WTC11 (cell line): Measurements from ENCODE around the gene PLPP4. TPM values are rescaled to one million over a fixed set of nuclear protein-coding genes. Genes with fewer than 3 reads are reported as not detected.

Experiments used
- ATAC-seq: fragments of 200-7000 bp; cut with Tn5 transposase; 2 replicates; pipeline ENCODE4 v1.10.0; 2021; ENCODE audit warnings: mild to moderate bottlenecking, moderate library complexity
- CTCF ChIA-PET: fragments of 300-600 bp; sonication (Branson Sonifier 250); formaldehyde crosslinking; loops from one replicate; lab custom pipeline; 2021; ENCODE audit warnings: antibody characterized with exemption; lab: Charles Lee
- POLR2A ChIA-PET: fragments of 350-600 bp; sonication (Branson Sonifier 250); formaldehyde crosslinking; loops from one replicate; lab custom pipeline; 2021; ENCODE audit warnings: antibody characterized with exemption; lab: Charles Lee
- DNase-seq: peaks from one replicate; pipeline ENCODE4 v3.0.0; 2021; ENCODE audit warnings: low spot score
- H3K27ac Mint-ChIP-seq: 2 replicates; pipeline ENCODE4 v1.8.0; 2021; ENCODE audit warnings: mixed read lengths
- H3K27me3 Mint-ChIP-seq: 2 replicates; pipeline ENCODE4 v1.8.0; 2021; ENCODE audit warnings: low read depth, mild to moderate bottlenecking, moderate library complexity, mixed read lengths
- H3K36me3 Mint-ChIP-seq: 2 replicates; pipeline ENCODE4 v1.8.0; 2021; ENCODE audit warnings: mixed read lengths
- H3K4me1 Mint-ChIP-seq: 2 replicates; pipeline ENCODE4 v1.8.0; 2022; ENCODE audit warnings: mixed read lengths
- H3K4me3 Mint-ChIP-seq: 2 replicates; pipeline ENCODE4 v1.8.0; 2021; ENCODE audit warnings: mild to moderate bottlenecking, moderate library complexity, mixed read lengths
- H3K9me3 Mint-ChIP-seq: 2 replicates; pipeline ENCODE4 v1.8.0; 2021; ENCODE audit warnings: mixed read lengths
- ELF4 ChIP-seq: sonication (generic); formaldehyde crosslinking; IDR thresholded peaks from 2 replicates; pipeline ENCODE4 v1.8.1; 2022; ENCODE audit warnings: low read depth, mild to moderate bottlenecking, moderate library complexity, missing genetic modification reagents
- FOXK1 ChIP-seq: sonication (generic); formaldehyde crosslinking; IDR thresholded peaks from 2 replicates; pipeline ENCODE4 v1.8.0; 2022; ENCODE audit warnings: mild to moderate bottlenecking, moderate library complexity, missing genetic modification reagents
- KAT7 ChIP-seq: sonication (generic); formaldehyde crosslinking; IDR thresholded peaks from 2 replicates; pipeline ENCODE4 v1.8.1; 2023; ENCODE audit warnings: missing genetic modification reagents, mild to moderate bottlenecking, borderline replicate concordance
- MXD4 ChIP-seq: fragments of 250-450 bp; sonication (Bioruptor Pico); IDR thresholded peaks from 2 replicates; pipeline ENCODE4 v1.8.0; 2021; ENCODE audit warnings: mild to moderate bottlenecking, moderate library complexity, borderline replicate concordance
- NFATC4 ChIP-seq: fragments of 250-450 bp; sonication (Bioruptor Pico); IDR thresholded peaks from 2 replicates; pipeline ENCODE4 v1.9.0; 2021; ENCODE audit warnings: mild to moderate bottlenecking
- NR3C1 ChIP-seq: sonication (generic); formaldehyde crosslinking; conservative IDR thresholded peaks from 2 replicates; pipeline ENCODE4 v1.8.1; 2023; ENCODE audit warnings: low read depth, mild to moderate bottlenecking, missing genetic modification reagents
- PRRX2 ChIP-seq: fragments of 250-450 bp; sonication (Bioruptor Pico); IDR thresholded peaks from 2 replicates; pipeline ENCODE4 v1.8.0; 2021; ENCODE audit warnings: mild to moderate bottlenecking
- RELA ChIP-seq: sonication (generic); formaldehyde crosslinking; IDR thresholded peaks from 2 replicates; pipeline ENCODE4 v1.8.1; 2022; ENCODE audit warnings: missing genetic modification reagents, mild to moderate bottlenecking, borderline replicate concordance
- SMAD3 ChIP-seq: sonication (generic); formaldehyde crosslinking; IDR thresholded peaks from 2 replicates; pipeline ENCODE4 v1.8.0; 2022; ENCODE audit warnings: missing genetic modification reagents, mild to moderate bottlenecking, borderline replicate concordance
- SMAD4 ChIP-seq: sonication (generic); formaldehyde crosslinking; IDR thresholded peaks from 2 replicates; pipeline ENCODE4 v1.8.0; 2022; ENCODE audit warnings: mild to moderate bottlenecking, missing genetic modification reagents
- SP1 ChIP-seq: sonication (generic); formaldehyde crosslinking; conservative IDR thresholded peaks from 2 replicates; pipeline ENCODE4 v1.8.1; 2022; ENCODE audit warnings: missing genetic modification reagents
- TEAD1 ChIP-seq: sonication (generic); formaldehyde crosslinking; IDR thresholded peaks from 2 replicates; pipeline ENCODE4 v1.8.0; 2022; ENCODE audit warnings: mild to moderate bottlenecking, missing genetic modification reagents
- TEAD4 ChIP-seq: sonication (generic); formaldehyde crosslinking; IDR thresholded peaks from 2 replicates; pipeline ENCODE4 v1.8.0; 2022; ENCODE audit warnings: mild to moderate bottlenecking, missing genetic modification reagents
- total RNA-seq: library from RNA; stranded (reverse); gene quantifications from 3 replicates; pipeline ENCODE4 v1.2.3, GENCODE V29; 2021
- TF ChIP-seq, protein P1 (sequence below): sonication (generic); formaldehyde crosslinking; IDR thresholded peaks from 2 replicates; pipeline ENCODE4 v1.8.1; 2022; ENCODE audit warnings: low read depth, mild to moderate bottlenecking, moderate library complexity, missing genetic modification reagents, borderline replicate concordance
- TF ChIP-seq, protein P2 (sequence below): sonication (generic); formaldehyde crosslinking; IDR thresholded peaks from 2 replicates; pipeline ENCODE4 v1.8.0; 2023; ENCODE audit warnings: missing genetic modification reagents
- TF ChIP-seq, protein P3 (sequence below): sonication (generic); formaldehyde crosslinking; IDR thresholded peaks from 2 replicates; pipeline ENCODE4 v1.8.1; 2023; ENCODE audit warnings: mild to moderate bottlenecking, missing genetic modification reagents
- TF ChIP-seq, protein P4 (sequence below): sonication (generic); formaldehyde crosslinking; conservative IDR thresholded peaks from 2 replicates; pipeline ENCODE4 v1.8.1; 2023; ENCODE audit warnings: mild to moderate bottlenecking, low read depth, missing genetic modification reagents, moderate library complexity
- TF ChIP-seq, protein P5 (sequence below): sonication (generic); formaldehyde crosslinking; conservative IDR thresholded peaks from 2 replicates; pipeline ENCODE4 v1.8.1; 2022; ENCODE audit warnings: mild to moderate bottlenecking, missing genetic modification reagents
- TF ChIP-seq, protein P6 (sequence below): sonication (generic); formaldehyde crosslinking; IDR thresholded peaks from 2 replicates; pipeline ENCODE4 v1.8.1; 2022; ENCODE audit warnings: missing genetic modification reagents, borderline replicate concordance
- TF ChIP-seq, protein P7 (sequence below): fragments of 250-450 bp; sonication (Bioruptor Pico); conservative IDR thresholded peaks from 2 replicates; pipeline ENCODE4 v1.9.0; 2021; ENCODE audit warnings: mild to moderate bottlenecking
- TF ChIP-seq, protein P8 (sequence below): fragments of 250-450 bp; sonication (Bioruptor Pico); IDR thresholded peaks from 2 replicates; pipeline ENCODE4 v1.8.0; 2021; ENCODE audit warnings: mild to moderate bottlenecking
- TF ChIP-seq, protein P9 (sequence below): fragments of 250-450 bp; sonication (Bioruptor Pico); IDR thresholded peaks from 2 replicates; pipeline ENCODE4 v1.9.0; 2021; ENCODE audit warnings: mild to moderate bottlenecking

Gene PLPP4
- total RNA-seq, 1 experiment from 2014 or later, result 0.15 TPM

DNA sequence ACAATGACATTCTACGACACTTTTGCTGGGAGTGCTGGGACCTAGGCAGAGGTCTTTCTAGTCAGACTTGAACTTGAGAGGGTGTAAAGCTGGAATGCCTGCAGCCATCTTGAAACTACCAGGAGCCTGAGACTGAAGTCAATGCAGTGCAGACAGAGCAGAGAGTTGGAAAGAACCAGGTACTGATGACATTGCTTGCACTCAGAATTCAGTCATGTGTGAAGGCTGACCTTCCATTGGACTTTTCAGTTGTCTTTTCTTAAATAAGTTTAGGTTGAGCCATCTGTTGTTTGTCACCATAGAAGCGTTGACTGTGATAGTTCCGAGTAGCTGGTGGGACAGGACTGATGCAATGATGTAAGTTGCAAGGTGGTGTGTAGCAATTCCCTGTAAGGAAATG lies 3.1 kb upstream of the PLPP4 start:
- H3K4me1 Mint-ChIP-seq, result peaks cover 10% of the 10 kb centered on the region
- POLR2A ChIA-PET, result no interaction called here
- no peak for DNase-seq
- H3K36me3 Mint-ChIP-seq, result no peaks in the 10 kb centered on the region
- no peak overlapping the region for H3K27ac Mint-ChIP-seq
- peaks cover 7% of the 10 kb centered on the region; the same call in 1 of the 2 replicates for H3K9me3 Mint-ChIP-seq
- H3K27me3 Mint-ChIP-seq, result peaks cover 51% of the 10 kb centered on the region
- TF ChIP-seq MXD4 (CRISPR knock-in tag), result no peak
- no peak for TF ChIP-seq SMAD3 (CRISPR knock-in tag)
- no peak for TF ChIP-seq RELA (CRISPR knock-in tag)
- TF ChIP-seq, protein P1, sequence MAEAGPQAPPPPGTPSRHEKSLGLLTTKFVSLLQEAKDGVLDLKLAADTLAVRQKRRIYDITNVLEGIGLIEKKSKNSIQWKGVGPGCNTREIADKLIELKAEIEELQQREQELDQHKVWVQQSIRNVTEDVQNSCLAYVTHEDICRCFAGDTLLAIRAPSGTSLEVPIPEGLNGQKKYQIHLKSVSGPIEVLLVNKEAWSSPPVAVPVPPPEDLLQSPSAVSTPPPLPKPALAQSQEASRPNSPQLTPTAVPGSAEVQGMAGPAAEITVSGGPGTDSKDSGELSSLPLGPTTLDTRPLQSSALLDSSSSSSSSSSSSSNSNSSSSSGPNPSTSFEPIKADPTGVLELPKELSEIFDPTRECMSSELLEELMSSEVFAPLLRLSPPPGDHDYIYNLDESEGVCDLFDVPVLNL, result no peak
- no peak for TF ChIP-seq FOXK1 (CRISPR knock-in tag)
- TF ChIP-seq TEAD4 (CRISPR knock-in tag), result no peak
- TF ChIP-seq, protein P2, sequence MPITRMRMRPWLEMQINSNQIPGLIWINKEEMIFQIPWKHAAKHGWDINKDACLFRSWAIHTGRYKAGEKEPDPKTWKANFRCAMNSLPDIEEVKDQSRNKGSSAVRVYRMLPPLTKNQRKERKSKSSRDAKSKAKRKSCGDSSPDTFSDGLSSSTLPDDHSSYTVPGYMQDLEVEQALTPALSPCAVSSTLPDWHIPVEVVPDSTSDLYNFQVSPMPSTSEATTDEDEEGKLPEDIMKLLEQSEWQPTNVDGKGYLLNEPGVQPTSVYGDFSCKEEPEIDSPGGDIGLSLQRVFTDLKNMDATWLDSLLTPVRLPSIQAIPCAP (CRISPR knock-in tag), result no peak
- TF ChIP-seq, protein P3, sequence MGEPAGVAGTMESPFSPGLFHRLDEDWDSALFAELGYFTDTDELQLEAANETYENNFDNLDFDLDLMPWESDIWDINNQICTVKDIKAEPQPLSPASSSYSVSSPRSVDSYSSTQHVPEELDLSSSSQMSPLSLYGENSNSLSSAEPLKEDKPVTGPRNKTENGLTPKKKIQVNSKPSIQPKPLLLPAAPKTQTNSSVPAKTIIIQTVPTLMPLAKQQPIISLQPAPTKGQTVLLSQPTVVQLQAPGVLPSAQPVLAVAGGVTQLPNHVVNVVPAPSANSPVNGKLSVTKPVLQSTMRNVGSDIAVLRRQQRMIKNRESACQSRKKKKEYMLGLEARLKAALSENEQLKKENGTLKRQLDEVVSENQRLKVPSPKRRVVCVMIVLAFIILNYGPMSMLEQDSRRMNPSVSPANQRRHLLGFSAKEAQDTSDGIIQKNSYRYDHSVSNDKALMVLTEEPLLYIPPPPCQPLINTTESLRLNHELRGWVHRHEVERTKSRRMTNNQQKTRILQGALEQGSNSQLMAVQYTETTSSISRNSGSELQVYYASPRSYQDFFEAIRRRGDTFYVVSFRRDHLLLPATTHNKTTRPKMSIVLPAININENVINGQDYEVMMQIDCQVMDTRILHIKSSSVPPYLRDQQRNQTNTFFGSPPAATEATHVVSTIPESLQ, result no peak
- TF ChIP-seq NFATC4 (CRISPR knock-in tag), result no peak
- TF ChIP-seq, protein P4, sequence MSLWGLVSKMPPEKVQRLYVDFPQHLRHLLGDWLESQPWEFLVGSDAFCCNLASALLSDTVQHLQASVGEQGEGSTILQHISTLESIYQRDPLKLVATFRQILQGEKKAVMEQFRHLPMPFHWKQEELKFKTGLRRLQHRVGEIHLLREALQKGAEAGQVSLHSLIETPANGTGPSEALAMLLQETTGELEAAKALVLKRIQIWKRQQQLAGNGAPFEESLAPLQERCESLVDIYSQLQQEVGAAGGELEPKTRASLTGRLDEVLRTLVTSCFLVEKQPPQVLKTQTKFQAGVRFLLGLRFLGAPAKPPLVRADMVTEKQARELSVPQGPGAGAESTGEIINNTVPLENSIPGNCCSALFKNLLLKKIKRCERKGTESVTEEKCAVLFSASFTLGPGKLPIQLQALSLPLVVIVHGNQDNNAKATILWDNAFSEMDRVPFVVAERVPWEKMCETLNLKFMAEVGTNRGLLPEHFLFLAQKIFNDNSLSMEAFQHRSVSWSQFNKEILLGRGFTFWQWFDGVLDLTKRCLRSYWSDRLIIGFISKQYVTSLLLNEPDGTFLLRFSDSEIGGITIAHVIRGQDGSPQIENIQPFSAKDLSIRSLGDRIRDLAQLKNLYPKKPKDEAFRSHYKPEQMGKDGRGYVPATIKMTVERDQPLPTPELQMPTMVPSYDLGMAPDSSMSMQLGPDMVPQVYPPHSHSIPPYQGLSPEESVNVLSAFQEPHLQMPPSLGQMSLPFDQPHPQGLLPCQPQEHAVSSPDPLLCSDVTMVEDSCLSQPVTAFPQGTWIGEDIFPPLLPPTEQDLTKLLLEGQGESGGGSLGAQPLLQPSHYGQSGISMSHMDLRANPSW, result no peak
- TF ChIP-seq ELF4 (CRISPR knock-in tag), result no peak
- TF ChIP-seq SP1 (CRISPR knock-in tag), result no peak
- TF ChIP-seq PRRX2, result no peak
- TF ChIP-seq, protein P5, sequence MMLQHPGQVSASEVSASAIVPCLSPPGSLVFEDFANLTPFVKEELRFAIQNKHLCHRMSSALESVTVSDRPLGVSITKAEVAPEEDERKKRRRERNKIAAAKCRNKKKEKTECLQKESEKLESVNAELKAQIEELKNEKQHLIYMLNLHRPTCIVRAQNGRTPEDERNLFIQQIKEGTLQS (CRISPR knock-in tag), result no peak
- no peak overlapping the region for H3K4me3 Mint-ChIP-seq
- CTCF ChIA-PET, result no interaction called here
- ATAC-seq, result no peak

DNA sequence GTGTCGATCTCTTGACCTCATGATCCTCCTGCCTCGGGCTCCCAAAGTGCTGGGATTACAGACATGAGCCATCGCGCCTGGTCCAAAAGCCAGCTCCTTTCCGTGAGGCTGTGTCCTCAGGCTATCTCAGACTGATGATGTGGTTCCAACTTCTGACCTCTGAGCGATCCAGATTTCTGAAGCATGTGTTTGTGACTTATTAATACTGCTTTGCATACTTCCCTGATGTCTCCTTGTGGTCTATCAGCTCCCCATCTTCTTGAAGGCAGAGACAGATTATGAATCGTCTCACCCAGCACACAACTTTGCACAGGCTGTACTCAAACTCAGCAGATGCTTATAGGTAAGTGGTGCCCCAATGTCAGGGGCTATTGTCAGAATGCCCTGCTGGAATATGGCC lies 2.0 kb upstream of the PLPP4 start:
- Mint-ChIP-seq H3K36me3 (no peaks in the 10 kb centered on the region), H3K4me1 (peaks cover 12% of the 10 kb centered on the region), H3K9me3 (0 out of 2 replicates have a peak, but pooled peaks cover 3% of the 10 kb centered on the region), H3K27ac (no peak overlapping the region), H3K27me3 (peaks cover 62% of the 10 kb centered on the region), H3K4me3 (no peak overlapping the region)
- DNase-seq, result no peak
- POLR2A ChIA-PET, result no interaction called here
- CTCF ChIA-PET, result interaction anchor here (3.1 kb wide), 1 partner anchor 192 kb away, joined by 7 read pairs; no protein-coding TSS in a partner anchor
- TF ChIP-seq, protein P6, sequence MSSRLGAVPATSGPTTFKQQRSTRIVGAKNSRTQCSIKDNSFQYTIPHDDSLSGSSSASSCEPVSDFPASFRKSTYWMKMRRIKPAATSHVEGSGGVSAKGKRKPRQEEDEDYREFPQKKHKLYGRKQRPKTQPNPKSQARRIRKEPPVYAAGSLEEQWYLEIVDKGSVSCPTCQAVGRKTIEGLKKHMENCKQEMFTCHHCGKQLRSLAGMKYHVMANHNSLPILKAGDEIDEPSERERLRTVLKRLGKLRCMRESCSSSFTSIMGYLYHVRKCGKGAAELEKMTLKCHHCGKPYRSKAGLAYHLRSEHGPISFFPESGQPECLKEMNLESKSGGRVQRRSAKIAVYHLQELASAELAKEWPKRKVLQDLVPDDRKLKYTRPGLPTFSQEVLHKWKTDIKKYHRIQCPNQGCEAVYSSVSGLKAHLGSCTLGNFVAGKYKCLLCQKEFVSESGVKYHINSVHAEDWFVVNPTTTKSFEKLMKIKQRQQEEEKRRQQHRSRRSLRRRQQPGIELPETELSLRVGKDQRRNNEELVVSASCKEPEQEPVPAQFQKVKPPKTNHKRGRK (CRISPR knock-in tag), result no peak
- TF ChIP-seq KAT7 (CRISPR knock-in tag), result no peak
- TF ChIP-seq SMAD4 (CRISPR knock-in tag), result no peak
- TF ChIP-seq, protein P7, sequence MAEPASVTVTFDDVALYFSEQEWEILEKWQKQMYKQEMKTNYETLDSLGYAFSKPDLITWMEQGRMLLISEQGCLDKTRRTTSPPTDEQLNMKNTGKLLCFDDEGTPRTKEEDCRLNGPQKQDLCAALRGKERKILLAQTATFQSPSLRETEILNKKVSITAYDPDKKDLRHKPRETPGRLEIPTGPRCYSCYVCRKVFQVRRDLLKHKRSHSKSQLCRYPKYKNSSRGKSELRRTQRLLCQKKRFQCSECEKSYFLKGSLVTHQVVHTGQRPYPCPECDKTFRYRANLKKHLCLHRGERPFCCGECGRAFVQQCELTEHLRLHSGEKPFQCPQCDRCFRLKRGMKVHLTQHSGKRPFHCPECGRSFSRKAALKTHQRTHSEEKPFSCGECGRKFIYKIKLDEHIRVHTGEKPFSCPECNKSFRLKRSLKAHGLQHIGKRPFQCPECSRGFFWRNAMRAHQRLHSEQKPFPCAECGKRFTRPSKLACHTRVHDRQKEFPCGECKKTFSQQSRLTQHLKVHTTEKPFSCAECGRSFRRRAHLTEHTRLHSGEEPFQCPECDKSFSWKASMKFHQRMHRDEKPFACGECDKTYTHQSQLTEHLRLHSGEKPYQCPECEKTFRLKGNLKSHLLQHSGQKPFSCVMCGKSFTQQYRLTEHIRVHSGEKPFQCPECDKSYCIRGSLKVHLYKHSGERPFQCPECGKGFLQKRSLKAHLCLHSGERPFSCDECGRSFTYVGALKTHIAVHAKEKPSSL (CRISPR knock-in tag), result no peak
- TF ChIP-seq, protein P8, sequence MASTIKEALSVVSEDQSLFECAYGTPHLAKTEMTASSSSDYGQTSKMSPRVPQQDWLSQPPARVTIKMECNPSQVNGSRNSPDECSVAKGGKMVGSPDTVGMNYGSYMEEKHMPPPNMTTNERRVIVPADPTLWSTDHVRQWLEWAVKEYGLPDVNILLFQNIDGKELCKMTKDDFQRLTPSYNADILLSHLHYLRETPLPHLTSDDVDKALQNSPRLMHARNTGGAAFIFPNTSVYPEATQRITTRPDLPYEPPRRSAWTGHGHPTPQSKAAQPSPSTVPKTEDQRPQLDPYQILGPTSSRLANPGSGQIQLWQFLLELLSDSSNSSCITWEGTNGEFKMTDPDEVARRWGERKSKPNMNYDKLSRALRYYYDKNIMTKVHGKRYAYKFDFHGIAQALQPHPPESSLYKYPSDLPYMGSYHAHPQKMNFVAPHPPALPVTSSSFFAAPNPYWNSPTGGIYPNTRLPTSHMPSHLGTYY (CRISPR knock-in tag), result no peak
- TF ChIP-seq NR3C1, result no peak
- TF ChIP-seq, protein P9, sequence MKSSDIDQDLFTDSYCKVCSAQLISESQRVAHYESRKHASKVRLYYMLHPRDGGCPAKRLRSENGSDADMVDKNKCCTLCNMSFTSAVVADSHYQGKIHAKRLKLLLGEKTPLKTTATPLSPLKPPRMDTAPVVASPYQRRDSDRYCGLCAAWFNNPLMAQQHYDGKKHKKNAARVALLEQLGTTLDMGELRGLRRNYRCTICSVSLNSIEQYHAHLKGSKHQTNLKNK (CRISPR knock-in tag), result no peak
- TF ChIP-seq TEAD1 (CRISPR knock-in tag), result no peak
- no peak for ATAC-seq
